Prostate gland (tissue), 2 donors: Measurements from ENCODE around the gene TMPRSS11F.

ENCODE experiments used
- POLR2A ChIP-seq: fragments of 450-650 bp; IDR thresholded peaks from one replicate; pipeline ENCODE4 v1.6.1; 2016; ENCODE audit warnings: antibody characterized with exemption, mild to moderate bottlenecking
- POLR2AphosphoS5 ChIP-seq: sonication (generic); formaldehyde crosslinking; IDR thresholded peaks from one replicate; pipeline ENCODE4 v1.6.1; 2017; ENCODE audit warnings: antibody characterized with exemption
- TF ChIP-seq, protein P1 (sequence below), 4 experiments: fragments of 200-600 bp in 2 of 4; fragments of 450-650 bp in 2 of 4; sonication (generic) in 2 of 4; IDR thresholded peaks; 1 replicate in 3 of 4; 2 replicates in 1 of 4; pipeline ENCODE4 v1.5.1; 2016 to 2019; ENCODE audit warnings: antibody characterized with exemption in 4 of 4, mild to moderate bottlenecking in 2 of 4, moderate library complexity in 2 of 4

DNA sequence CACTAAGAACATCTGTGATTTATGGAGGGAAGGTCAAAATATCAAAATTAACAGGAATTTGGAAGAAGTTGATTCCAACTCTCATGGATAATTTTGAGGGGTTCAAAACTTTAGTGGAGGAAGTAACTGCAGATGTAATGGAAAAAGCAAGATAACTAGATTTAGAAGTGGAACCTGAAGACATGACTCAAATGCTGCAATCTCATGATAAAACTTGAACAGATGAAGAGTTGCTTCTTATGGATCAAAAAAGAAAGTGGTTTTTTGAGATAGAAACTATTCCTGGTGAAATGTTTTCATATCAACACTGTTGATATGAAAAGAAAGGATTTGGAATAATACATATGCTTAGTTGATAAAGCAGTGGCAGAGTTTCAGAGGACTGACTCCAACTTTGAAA is 9.7 kb downstream of the TMPRSS11F start:
- TF ChIP-seq, protein P1, sequence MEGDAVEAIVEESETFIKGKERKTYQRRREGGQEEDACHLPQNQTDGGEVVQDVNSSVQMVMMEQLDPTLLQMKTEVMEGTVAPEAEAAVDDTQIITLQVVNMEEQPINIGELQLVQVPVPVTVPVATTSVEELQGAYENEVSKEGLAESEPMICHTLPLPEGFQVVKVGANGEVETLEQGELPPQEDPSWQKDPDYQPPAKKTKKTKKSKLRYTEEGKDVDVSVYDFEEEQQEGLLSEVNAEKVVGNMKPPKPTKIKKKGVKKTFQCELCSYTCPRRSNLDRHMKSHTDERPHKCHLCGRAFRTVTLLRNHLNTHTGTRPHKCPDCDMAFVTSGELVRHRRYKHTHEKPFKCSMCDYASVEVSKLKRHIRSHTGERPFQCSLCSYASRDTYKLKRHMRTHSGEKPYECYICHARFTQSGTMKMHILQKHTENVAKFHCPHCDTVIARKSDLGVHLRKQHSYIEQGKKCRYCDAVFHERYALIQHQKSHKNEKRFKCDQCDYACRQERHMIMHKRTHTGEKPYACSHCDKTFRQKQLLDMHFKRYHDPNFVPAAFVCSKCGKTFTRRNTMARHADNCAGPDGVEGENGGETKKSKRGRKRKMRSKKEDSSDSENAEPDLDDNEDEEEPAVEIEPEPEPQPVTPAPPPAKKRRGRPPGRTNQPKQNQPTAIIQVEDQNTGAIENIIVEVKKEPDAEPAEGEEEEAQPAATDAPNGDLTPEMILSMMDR (IDR thresholded peaks at IDR 0.05), result no peak
- TF ChIP-seq POLR2A (no peak), POLR2AphosphoS5 (no peak)
